Nephron progenitor cell (in vitro differentiated cells): ENCODE results near the gene LRRC36.

ENCODE experiments used
- DNase-seq: peaks from one replicate; pipeline ENCODE4 v3.0.0; 2021
- H3K27ac Mint-ChIP-seq: 2 replicates; pipeline ENCODE4 v1.8.0; 2021; ENCODE audit warnings: mild to moderate bottlenecking, moderate library complexity, mixed read lengths
- H3K27me3 Mint-ChIP-seq: 2 replicates; pipeline ENCODE4 v1.8.0; 2021; ENCODE audit warnings: mild to moderate bottlenecking, low read depth, mixed read lengths; ENCODE audit not compliant: poor library complexity
- H3K36me3 Mint-ChIP-seq: 2 replicates; pipeline ENCODE4 v1.8.0; 2021; ENCODE audit warnings: low read depth, mixed read lengths
- H3K4me1 Mint-ChIP-seq: 2 replicates; pipeline ENCODE4 v1.8.0; 2021; ENCODE audit warnings: mixed read lengths
- H3K4me3 Mint-ChIP-seq: 2 replicates; pipeline ENCODE4 v1.8.0; 2021; ENCODE audit warnings: mild to moderate bottlenecking, moderate library complexity, mixed read lengths
- H3K9me3 Mint-ChIP-seq: 2 replicates; pipeline ENCODE4 v1.8.0; 2021; ENCODE audit warnings: mild to moderate bottlenecking, moderate library complexity, mixed read lengths
- TF ChIP-seq, protein P1 (sequence below): fragments of 200-600 bp; sonication (generic); IDR thresholded peaks from 2 replicates; pipeline ENCODE4 v1.5.0; 2021; ENCODE audit warnings: antibody characterized with exemption

LRRC36 gene

DNA sequence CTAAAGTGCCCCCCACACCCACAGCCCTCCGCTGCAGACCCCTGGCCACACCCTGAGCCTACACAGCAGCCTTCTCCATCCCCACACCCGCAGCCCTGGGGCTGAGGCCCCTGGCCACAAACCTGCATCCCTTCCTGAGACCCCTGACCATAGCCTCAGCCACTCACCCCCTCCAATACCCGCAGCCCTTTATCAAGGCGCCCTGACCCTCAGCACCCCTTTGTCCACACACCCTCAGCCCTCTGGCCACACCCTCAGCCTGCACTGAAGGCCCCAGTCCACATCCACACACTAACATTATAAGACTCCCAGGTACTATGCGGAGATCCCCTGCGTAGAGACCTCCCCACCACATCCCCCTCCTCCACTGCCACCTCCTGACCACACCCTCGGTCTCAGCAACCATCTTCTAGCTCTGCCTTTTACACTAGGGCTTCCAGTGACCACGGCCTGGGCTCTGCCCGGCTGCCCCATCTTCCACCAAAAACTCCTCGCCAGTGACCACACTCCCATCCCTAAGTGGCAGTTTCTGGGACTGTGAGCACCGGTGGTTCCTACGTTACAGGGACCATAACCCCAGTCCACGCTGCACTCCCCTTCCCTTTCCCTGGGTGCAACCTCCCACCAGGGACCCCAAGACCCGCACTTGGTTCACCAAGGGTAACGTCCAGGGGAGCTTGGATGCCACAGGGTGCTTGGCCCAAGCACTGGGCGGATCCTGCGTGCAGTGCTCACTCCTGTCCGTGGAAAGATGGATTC is 65.9 kb downstream of the LRRC36 start:
- Mint-ChIP-seq H3K4me1 (peaks cover 74% of the 10 kb centered on the region), H3K9me3 (no peaks in the 10 kb centered on the region), H3K27me3 (peaks cover 36% of the 10 kb centered on the region), H3K4me3 (peak overlapping the region; percentile 68), H3K27ac (no peak overlapping the region), H3K36me3 (no peaks in the 10 kb centered on the region)
- TF ChIP-seq, protein P1, sequence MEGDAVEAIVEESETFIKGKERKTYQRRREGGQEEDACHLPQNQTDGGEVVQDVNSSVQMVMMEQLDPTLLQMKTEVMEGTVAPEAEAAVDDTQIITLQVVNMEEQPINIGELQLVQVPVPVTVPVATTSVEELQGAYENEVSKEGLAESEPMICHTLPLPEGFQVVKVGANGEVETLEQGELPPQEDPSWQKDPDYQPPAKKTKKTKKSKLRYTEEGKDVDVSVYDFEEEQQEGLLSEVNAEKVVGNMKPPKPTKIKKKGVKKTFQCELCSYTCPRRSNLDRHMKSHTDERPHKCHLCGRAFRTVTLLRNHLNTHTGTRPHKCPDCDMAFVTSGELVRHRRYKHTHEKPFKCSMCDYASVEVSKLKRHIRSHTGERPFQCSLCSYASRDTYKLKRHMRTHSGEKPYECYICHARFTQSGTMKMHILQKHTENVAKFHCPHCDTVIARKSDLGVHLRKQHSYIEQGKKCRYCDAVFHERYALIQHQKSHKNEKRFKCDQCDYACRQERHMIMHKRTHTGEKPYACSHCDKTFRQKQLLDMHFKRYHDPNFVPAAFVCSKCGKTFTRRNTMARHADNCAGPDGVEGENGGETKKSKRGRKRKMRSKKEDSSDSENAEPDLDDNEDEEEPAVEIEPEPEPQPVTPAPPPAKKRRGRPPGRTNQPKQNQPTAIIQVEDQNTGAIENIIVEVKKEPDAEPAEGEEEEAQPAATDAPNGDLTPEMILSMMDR = no peak
- no peak for DNase-seq

DNA sequence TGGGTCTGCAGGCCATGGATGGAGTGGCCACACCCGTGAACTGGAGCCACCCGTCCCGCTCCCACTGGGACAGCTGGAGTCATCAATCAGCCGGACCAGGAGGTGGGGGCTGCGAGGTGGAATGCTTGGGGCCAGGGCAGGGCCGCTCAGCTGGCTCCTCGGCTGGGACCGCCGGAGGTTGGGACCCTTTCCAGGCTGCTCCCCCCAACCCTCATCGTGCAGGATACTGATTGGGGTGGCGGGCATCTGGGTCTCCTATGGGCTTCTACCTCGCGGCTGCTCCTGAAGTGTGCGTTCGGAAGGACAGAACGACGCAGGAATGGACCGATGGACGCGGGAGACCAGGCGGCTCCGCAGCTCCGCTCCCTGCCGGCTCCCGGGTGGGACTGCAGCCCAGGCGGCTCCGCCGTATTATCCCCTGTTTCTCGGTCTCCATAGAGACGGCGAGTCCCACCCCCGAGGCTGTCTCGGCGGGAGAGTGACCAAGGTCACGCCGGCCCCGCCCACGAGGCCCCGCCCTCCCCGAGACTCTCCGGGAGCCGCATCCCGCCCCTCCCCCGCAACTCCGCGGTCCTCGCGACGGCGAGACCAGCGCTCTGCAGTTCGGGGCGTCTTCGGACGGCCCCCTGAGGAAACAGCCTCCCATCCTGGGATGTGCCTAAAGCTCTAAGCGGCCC is 66.6 kb downstream of the LRRC36 start, which contains the start of gene TPPP3:
Gene TPPP3, minus strand, starts transcription at position 388 of the 677 bp plus-strand sequence. CDS start 2,387 bp downstream, outside the sequence.
- no peaks in the 10 kb centered on the region for H3K36me3 Mint-ChIP-seq
- DNase-seq = peak; percentile 94
- H3K27ac Mint-ChIP-seq = no peak within 1 kb of the TSS
- peak within 1 kb of the TSS; percentile 68 for H3K4me3 Mint-ChIP-seq
- TF ChIP-seq, protein P1 = peak; percentile 61
- peaks cover 36% of the 10 kb centered on the region for H3K27me3 Mint-ChIP-seq
- no peaks in the 10 kb centered on the region for H3K9me3 Mint-ChIP-seq
- H3K4me1 Mint-ChIP-seq = peaks cover 78% of the 10 kb centered on the region

DNA sequence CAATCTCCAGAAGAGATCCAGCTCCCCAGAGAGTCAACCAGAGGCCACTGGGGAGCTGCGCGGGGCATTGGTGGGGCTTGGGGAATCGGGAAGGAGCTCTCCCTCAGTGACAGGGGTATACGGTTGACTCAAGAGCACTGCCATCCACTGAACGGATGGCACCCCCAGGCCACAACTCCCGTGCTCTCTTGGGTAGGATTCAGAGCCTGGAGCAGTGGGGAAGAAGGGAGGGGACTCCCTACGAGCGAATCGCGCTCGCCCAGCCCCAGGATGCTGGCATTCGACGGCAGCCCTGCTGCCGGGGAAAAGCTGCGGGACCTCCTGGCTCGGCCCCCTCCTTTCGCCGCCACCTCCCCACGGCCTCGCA is 67.2 kb downstream of the LRRC36 start:
- Mint-ChIP-seq H3K27me3 (peaks cover 33% of the 10 kb centered on the region), H3K9me3 (no peaks in the 10 kb centered on the region), H3K36me3 (no peaks in the 10 kb centered on the region), H3K4me3 (peak overlapping the region; percentile 68), H3K4me1 (peaks cover 76% of the 10 kb centered on the region), H3K27ac (no peak overlapping the region)
- TF ChIP-seq, protein P1 = no peak
- no peak for DNase-seq

DNA sequence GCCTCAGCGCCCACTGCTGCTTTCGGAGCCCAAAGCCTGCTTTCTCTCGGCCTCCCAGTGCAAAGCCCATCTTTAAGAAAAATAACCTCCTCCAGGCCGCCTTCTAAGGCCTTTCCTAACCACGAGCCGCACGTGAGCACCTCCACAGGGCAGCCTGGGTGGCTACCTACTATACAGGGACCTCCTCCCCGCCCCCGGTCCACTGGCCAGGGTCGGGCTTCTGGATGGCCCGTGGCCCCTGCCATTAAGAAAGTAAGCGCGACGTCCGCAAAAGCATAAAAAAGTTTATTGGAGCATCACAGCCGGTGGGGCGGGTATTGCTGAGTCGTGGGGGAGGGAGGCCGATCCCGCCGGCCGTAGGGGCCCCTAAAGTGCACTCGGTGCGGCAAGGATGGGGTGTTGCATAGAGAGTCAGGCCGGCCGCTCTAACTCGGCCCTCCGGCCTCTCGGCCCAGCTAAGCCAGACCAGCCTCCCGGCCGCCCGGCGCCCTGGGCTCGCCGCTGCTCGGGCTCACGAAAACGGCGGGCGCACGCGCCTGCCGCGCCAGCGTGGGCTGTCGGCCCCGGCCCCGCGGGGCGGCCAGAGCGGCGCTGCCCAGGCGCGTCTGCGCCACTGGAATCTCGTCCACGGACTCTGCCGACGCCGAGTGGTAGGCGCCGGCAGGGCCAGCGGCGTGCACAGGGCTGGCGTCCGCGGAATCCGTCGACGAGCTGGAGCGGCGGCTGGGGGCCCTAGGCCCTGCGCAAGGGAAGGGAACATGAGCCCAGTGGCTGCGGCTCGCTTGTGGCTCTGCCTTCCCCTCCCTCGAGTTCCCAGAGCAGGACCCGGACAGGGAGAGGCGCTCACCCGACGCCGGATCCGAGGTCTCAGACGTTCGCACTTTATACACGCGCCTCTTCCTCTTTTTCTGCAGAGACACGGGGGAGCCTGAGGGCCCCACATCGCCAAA is 67.8 kb downstream of the LRRC36 start:
- TF ChIP-seq, protein P1 = no peak
- H3K27me3 Mint-ChIP-seq = peaks cover 33% of the 10 kb centered on the region
- no peaks in the 10 kb centered on the region for H3K36me3 Mint-ChIP-seq
- H3K27ac Mint-ChIP-seq = no peak overlapping the region
- H3K4me1 Mint-ChIP-seq = peaks cover 70% of the 10 kb centered on the region
- H3K9me3 Mint-ChIP-seq = no peaks in the 10 kb centered on the region
- H3K4me3 Mint-ChIP-seq = peak overlapping the region; percentile 68
- peak; percentile 63 for DNase-seq

DNA sequence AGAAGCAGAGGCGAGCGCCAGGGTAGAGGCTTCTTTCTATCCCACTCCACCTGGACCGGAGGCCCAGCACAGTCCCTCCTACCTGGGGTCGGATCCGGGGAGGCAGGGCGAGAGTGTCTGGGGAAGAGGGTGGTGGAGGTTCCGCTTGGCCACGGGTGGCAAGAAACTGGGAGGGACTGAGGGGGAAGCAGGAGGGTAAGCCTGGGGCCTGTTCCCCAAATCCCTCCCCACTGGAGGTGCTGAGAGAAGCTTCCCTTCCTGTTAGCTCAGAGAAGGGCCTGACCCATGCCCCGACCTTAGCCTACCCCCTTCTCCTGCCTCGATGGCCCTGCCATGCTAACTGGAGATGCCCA is 68.5 kb downstream of the LRRC36 start:
- Mint-ChIP-seq H3K27ac (no peak overlapping the region), H3K4me1 (peaks cover 67% of the 10 kb centered on the region), H3K4me3 (peak overlapping the region; percentile 18), H3K27me3 (peaks cover 33% of the 10 kb centered on the region), H3K9me3 (no peaks in the 10 kb centered on the region), H3K36me3 (no peaks in the 10 kb centered on the region)
- no peak for DNase-seq
- TF ChIP-seq, protein P1 = no peak
